Natural killer cell (primary cell): Measurements from ENCODE around the gene LYG1. TPM values are rescaled to one million over a fixed set of nuclear protein-coding genes. Genes with fewer than 3 reads are reported as not detected.

ENCODE experiments used
- ATAC-seq, 3 donors: fragments of 150-1000 bp in 2 of 3; fragments of 200-7000 bp in 1 of 3; cut with Tn5 transposase; 1 replicate in 1 of 3; 2 replicates in 2 of 3; pipeline ENCODE4 v1.10.0; 2021; ENCODE audit warnings: mild to moderate bottlenecking in 2 of 3, moderate library complexity in 2 of 3
- DNase-seq, 2 donors: peaks; one replicate each; pipeline versions ENCODE4 v3.0.0 to v3.0.0-alpha.2; 2013 to 2021; ENCODE audit warnings: mixed read lengths in 1 of 2
- H3K27ac ChIP-seq: one replicate; pipeline ENCODE4 v1.5.1; 2013; ENCODE audit warnings: mild to moderate bottlenecking, low read length
- H3K27me3 ChIP-seq: one replicate; pipeline ENCODE4 v1.6.1; 2013; ENCODE audit warnings: low read length; ENCODE audit not compliant: control insufficient read depth, insufficient read depth
- H3K36me3 ChIP-seq: one replicate; pipeline ENCODE4 v1.6.1; 2013; ENCODE audit warnings: low read length; ENCODE audit not compliant: control insufficient read depth, insufficient read depth
- H3K4me1 ChIP-seq: one replicate; pipeline ENCODE4 v1.6.1; 2013; ENCODE audit warnings: low read length; ENCODE audit not compliant: control insufficient read depth, insufficient read depth
- H3K4me3 ChIP-seq: one replicate; pipeline ENCODE4 v1.5.1; 2013; ENCODE audit warnings: low read length
- H3K9me3 ChIP-seq: one replicate; pipeline ENCODE4 v1.6.1; 2013; ENCODE audit warnings: low read length; ENCODE audit not compliant: control insufficient read depth, insufficient read depth
- H3K27ac Mint-ChIP-seq, 2 donors: one replicate each; pipeline ENCODE4 v1.8.0; 2022; ENCODE audit warnings: mild to moderate bottlenecking in 2 of 2, mixed read lengths in 2 of 2, moderate library complexity in 1 of 2
- H3K27me3 Mint-ChIP-seq, 2 donors: one replicate each; pipeline ENCODE4 v1.8.0; 2022; ENCODE audit warnings: low read depth in 2 of 2, mixed read lengths in 2 of 2
- H3K36me3 Mint-ChIP-seq: one replicate; pipeline ENCODE4 v1.8.0; 2022; ENCODE audit warnings: mixed read lengths
- H3K4me1 Mint-ChIP-seq, 2 donors: one replicate each; pipeline ENCODE4 v1.8.0; 2022; ENCODE audit warnings: mixed read lengths in 2 of 2
- H3K4me3 Mint-ChIP-seq: one replicate; pipeline ENCODE4 v1.8.0; 2022; ENCODE audit warnings: mild to moderate bottlenecking, moderate library complexity, mixed read lengths
- H3K9me3 Mint-ChIP-seq, 2 donors: one replicate each; pipeline ENCODE4 v1.8.0; 2022; ENCODE audit warnings: mixed read lengths in 2 of 2
- CTCF ChIP-seq: fragments of 200-600 bp; IDR thresholded peaks from one replicate; pipeline ENCODE4 v1.8.0; 2022; ENCODE audit warnings: antibody characterized with exemption
- WGBS: methylation state at CpG from one replicate; pipeline ENCODE4 v1.1.7; 2013; ENCODE audit warnings: missing lambda C conversion rate; ENCODE audit not compliant: insufficient coverage; 5-methylcytosine and 5-hydroxymethylcytosine counted together
- intact Hi-C: fragments of 100-400 bp; cut with micrococcal nuclease; formaldehyde crosslinking; loops from one replicate; pipeline ENCODE4 v1.14.2; 2022
- total RNA-seq, 4 donors: library from RNA; stranded (reverse); fragments of 120-200 nt in 1 of 4; gene quantifications; one replicate each; pipeline versions ENCODE4 v1.2.3 to v1.2.4, GENCODE V29; 2013 to 2022

The LYG1 gene
- total RNA-seq, 3 donors from 2014 or later (not counting 1 experiment from before 2014, with no cell fraction given): 2.6 to 4.1 (median 4.0) TPM

GRCh38 chr2:99275882-99276281 lies 25.1 kb downstream of the LYG1 start:
- WGBS: 48% methylated on average over 7 of the region's 7 CpGs
- Histone ChIP-seq H3K27ac (no peak overlapping the region), H3K27me3 (no peaks in the 10 kb centered on the region), H3K36me3 (no peaks in the 10 kb centered on the region), H3K4me3 (no peak overlapping the region), H3K9me3 (peaks cover 8% of the 10 kb centered on the region), H3K4me1 (no peaks in the 10 kb centered on the region)
- H3K4me3 Mint-ChIP-seq: no peak overlapping the region
- no peaks in the 10 kb centered on the region for H3K4me1 Mint-ChIP-seq
- H3K27ac Mint-ChIP-seq: no peak overlapping the region
- peaks cover 5 to 6% of the 10 kb centered on the region in 2 donors for H3K9me3 Mint-ChIP-seq
- TF ChIP-seq CTCF: no peak
- H3K36me3 Mint-ChIP-seq: peaks cover 8% of the 10 kb centered on the region
- DNase-seq: no peak
- intact Hi-C loops: no loop called here
- H3K27me3 Mint-ChIP-seq: peaks cover 0 to 2% of the 10 kb centered on the region in 2 donors
- ATAC-seq: no peak

GRCh38 chr2:99261242-99261641 lies 39.8 kb downstream of the LYG1 start:
- Histone ChIP-seq H3K27ac (no peak overlapping the region), H3K4me3 (no peak overlapping the region), H3K36me3 (no peaks in the 10 kb centered on the region), H3K4me1 (no peaks in the 10 kb centered on the region), H3K27me3 (no peaks in the 10 kb centered on the region), H3K9me3 (no peaks in the 10 kb centered on the region)
- no peak for DNase-seq
- Mint-ChIP-seq H3K36me3 (no peaks in the 10 kb centered on the region), H3K9me3 (no peaks in the 10 kb centered on the region), H3K27ac (no peak overlapping the region), H3K27me3 (peaks cover 0 to 4% of the 10 kb centered on the region in 2 donors), H3K4me3 (no peak overlapping the region), H3K4me1 (no peaks in the 10 kb centered on the region)
- no peak for ATAC-seq
- intact Hi-C loops: no loop called here
- no peak for TF ChIP-seq CTCF
- WGBS: 91% methylated on average over 4 of the region's 4 CpGs

GRCh38 chr2:99260184-99260583 lies 40.8 kb downstream of the LYG1 start:
- H3K4me3 ChIP-seq: no peak overlapping the region
- no peak overlapping the region for H3K27ac ChIP-seq
- no peak overlapping the region for H3K27ac Mint-ChIP-seq
- H3K9me3 ChIP-seq: no peaks in the 10 kb centered on the region
- peaks cover 0 to 4% of the 10 kb centered on the region in 2 donors for H3K27me3 Mint-ChIP-seq
- DNase-seq (no peak), ATAC-seq (no peak)
- no peaks in the 10 kb centered on the region for H3K36me3 Mint-ChIP-seq
- H3K27me3 ChIP-seq: no peaks in the 10 kb centered on the region
- TF ChIP-seq CTCF: no peak
- no peaks in the 10 kb centered on the region for H3K9me3 Mint-ChIP-seq
- WGBS: 100% methylated on average over 2 of the region's 2 CpGs
- no peaks in the 10 kb centered on the region for H3K4me1 Mint-ChIP-seq
- no peak overlapping the region for H3K4me3 Mint-ChIP-seq
- H3K36me3 ChIP-seq: no peaks in the 10 kb centered on the region
- intact Hi-C loops: no loop called here
- no peaks in the 10 kb centered on the region for H3K4me1 ChIP-seq

GRCh38 chr2:99259465-99259864 lies 41.5 kb downstream of the LYG1 start:
- Mint-ChIP-seq H3K4me3 (no peak overlapping the region), H3K4me1 (no peaks in the 10 kb centered on the region), H3K9me3 (no peaks in the 10 kb centered on the region), H3K27me3 (peaks cover 0 to 4% of the 10 kb centered on the region in 2 donors), H3K36me3 (no peaks in the 10 kb centered on the region), H3K27ac (no peak overlapping the region)
- no peak for DNase-seq
- Histone ChIP-seq H3K4me1 (no peaks in the 10 kb centered on the region), H3K27me3 (no peaks in the 10 kb centered on the region), H3K4me3 (no peak overlapping the region), H3K27ac (no peak overlapping the region), H3K36me3 (no peaks in the 10 kb centered on the region), H3K9me3 (no peaks in the 10 kb centered on the region)
- no peak for TF ChIP-seq CTCF
- intact Hi-C loops: no loop called here
- no peak for ATAC-seq
- whole genome bisulfite sequencing: 100% methylated on average over 2 of the region's 4 CpGs
